HuH-7.5 (cell line): ENCODE data around the gene S100A8.
"Not testable (repeated sequence)": the region's sequence is repeated elsewhere in the genome, so short reads cannot be mapped to it uniquely, and the experiment has no call there.

Experiments used
- DNase-seq: peaks from one replicate; pipeline ENCODE4 v3.0.0; 2011; ENCODE audit warnings: low spot score

Gene S100A8

DNA sequence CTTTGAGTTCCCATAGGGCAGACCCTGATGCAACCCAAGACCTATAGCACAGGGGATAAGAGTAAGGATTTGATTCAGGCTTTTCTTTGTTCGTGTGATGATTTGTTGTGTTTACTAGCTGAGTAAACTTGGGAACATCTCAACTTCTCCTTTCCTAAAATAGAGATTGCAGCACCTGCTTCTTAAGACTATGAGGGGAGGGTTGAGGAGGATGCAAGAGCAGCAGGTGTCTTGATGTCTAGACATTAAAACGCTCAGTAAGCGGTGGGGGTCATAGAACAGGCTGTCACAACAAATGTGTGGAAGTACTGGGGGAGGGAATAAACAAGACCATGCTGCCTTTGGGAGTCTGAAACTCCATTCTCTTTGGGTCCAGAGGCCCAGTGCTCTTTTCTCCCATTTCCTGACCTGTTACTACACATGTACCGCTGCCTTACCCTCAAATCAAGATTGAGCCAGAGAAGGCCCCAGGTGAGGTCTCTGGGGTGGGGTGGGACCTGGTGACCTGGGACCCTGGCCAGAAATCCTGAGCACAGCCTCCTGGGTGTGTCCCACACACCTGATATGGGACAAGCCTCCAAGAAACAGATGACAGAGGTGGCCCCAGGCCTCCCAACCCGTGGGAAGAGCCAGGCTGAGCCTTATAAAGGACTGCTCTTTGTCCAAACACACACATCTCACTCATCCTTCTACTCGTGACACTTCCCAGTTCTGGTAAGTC is 25.1 kb upstream of the S100A8 start, which contains the start of gene S100A7A:
Gene S100A7A, plus strand, starts transcription at position 671 of the 721 bp plus-strand sequence. CDS start 1,563 bp downstream, outside the sequence.
- no peak for DNase-seq

DNA sequence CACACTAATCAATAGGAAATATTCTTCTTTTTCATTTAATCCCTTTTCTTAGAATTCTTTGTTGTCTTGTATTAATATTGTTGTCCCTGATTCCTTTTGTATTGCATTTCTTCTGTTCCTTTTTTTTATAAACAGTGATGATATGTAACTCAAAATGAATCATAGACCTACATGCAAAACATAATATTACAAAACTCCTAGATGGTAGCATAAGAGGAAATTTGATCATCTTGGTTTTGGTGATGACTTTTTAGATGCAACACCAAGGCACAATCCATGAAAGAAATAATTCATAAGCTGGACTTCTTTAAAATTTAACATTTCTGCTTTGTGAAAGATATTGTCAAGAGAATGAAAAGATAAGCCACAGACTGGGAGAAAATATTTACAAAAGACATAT is 23.1 kb upstream of the S100A8 start:
- not testable (repeated sequence) for DNase-seq

DNA sequence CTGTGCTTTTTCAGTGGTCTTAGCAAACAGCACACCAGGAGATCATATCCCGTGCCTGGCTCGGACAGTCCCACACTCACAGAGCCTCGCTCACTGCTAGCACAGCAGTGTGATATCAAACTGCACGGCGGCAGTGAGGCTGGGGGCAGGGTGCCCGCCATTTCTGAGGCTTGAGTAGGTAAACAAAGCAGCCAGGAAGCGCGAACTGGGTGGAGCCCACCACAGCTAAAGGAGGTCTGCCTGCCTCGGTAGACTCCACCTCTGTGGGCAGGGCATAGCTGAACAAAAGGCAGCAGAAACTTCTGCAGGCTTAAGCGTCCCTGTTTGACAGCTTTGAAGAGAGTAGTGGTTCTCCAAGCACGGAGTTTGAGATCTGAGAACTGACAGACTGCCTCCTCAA is 16.4 kb upstream of the S100A8 start:
- DNase-seq: not testable (repeated sequence)

DNA sequence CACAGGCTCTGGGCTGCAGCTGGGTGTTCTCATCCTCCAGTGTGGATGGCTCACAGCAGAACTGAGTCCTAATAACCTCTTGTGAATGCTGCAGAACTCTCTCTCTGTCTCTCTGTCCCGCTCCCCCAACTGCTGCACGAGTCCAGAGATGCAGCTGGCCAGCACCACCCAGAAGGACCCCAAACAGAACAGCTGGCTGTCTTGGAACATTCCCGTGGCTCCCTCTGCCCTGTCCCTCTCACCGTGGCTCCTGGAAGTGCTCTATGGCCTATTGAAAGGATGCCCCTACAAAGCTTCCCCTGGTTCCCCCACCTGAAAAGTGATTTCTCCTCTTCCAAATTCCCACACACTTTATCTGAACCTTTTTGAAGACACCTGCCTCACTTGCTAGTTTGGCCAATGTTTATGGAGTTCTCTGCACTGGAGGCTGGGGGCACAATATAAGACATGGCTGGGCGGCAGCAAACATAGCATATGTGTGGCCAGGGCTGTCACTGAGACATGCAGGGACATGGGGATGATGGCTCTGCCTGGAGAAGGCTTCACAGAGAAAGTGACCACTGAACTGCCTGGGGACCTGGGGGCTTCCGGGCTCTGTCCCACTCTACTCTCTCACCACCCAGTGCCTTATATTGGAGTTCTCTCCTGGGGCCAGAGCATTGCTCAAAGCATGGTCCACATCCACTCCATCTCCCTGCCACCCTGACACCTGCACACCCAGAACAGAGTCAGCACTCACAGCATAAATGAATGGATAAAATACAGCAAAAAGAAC is 15.1 kb upstream of the S100A8 start:
- DNase-seq: not testable (repeated sequence)

DNA sequence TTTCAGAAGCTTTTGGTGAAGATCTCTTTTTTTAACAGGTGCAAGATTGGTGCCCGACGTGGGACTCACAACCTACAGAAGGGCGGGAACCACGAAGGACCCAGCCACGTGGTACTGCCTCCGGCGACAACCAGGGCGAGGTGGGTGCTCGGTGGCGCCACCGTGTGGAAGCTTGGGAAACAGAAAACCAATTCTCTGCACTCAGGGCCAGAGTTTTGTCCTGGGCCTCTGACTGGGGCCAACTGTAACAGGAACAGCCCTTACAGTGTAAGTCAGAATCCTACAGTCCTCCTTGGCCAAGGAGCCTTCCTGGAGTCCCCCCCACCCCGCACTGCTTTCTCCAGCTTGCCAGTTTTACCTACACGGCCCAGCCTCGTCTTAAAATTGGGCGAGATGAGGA is 13.9 kb upstream of the S100A8 start:
- no peak for DNase-seq

DNA sequence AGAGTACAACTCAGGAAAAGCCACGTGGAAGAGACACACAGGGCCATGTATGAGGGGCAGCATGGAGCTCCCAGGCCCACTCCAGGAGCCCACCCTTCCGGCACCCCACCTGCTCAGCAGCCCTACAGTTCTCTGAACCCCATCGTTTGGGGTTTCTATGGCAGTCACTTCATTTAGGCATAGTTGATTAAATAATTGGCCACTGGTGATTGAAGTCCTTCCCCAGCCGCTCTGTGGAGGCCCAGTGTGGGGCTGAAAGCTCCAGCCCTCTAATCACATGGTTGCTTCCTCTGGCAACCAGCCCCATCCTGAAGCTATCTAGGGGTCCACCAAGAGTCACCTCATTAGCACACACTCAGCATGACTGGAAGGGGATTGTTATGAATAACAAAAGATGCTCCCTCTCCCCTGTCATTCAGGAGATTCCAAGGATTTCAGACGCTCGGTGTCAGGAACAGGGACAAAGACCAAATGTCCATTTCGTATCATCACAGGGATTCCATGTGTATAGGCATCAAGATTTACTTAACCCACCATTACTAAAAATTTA is 13.3 kb upstream of the S100A8 start:
- DNase-seq: no peak

DNA sequence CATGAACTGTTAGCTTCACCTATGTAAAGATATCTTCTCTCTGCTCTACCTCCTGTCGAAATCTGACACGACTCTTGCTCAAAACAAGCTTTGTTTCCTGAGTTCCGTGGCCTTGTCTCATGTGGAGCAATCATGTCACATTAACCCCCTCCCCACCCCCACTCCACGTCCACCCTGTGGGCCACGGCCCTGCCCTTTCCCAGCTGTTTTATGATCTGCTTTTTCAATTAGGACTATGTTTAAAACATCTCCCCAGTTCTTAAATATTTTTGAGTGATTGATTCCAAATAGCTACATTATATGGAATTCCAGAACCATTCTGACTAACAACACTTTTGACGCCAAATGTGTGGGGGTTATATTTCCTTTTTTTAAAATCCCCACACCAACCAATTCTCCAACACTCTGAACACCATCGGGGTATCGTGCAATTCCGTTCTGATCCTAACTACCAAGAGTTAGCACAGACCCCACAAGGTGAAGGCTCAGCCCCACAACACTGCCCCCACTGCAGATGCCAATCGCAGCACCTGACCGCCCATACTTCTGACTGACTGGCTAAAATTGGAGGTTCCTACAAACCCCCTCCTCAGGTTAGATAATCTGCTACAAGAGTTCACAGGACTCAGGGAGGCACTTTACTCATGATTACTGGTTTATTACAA is 12.7 kb upstream of the S100A8 start:
- DNase-seq: no peak

DNA sequence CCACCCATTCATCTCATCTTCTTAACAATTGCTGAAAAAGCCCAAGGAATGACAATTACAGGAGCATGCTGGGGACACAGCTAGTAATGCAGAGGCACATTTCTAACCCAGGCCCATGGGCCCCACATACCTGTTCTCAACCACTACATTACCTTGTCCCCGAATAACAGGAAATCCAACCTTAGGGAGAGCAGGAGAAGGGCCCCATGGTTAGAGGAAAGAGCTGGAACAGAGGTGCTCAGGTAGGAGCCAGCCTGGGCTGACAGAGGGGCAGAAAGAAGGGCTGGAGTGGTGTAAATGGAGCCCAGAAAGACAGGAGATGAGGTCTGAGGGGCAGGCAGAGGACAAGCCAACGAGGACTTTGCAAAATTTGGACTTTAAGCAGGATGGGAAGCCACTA is 11.4 kb upstream of the S100A8 start:
- no peak for DNase-seq

DNA sequence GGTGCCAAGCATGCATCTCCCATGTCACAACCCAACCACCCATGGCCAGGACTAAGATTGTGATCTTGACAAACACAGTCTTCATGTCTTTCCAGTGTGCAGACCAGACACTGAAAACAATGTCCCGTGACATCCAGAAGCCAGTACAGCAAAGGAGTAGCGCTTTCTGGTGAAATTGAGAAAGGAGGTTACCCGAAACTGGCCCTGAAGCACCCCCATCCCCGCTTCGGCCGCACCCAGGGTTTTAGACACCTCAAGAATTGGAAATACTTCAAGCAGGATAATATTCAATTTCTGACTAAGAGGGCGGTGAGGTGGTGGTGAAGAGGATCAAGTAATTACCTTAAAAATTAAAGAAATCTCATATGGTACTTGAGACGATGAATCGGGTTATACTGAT is 10.6 kb upstream of the S100A8 start:
- no peak for DNase-seq

DNA sequence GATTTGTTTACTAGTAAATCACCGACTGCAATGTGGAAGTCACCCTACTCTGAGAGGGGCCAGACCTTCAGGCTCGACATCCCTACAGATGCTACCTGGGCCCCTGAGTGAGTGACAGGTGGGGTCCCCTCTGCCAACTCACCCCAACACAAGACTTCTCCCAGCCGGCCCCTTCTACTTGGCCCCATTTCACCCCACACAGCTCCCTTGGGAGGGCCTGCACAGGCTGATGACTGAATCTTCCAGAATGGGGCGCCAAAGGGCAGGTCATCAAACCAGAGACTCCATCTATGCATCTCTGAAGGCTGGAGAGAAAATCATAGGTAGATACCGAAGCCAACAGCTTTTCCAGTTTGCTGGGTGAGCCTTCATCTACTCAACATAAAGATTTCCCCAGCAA is 9.4 kb upstream of the S100A8 start:
- DNase-seq: no peak

DNA sequence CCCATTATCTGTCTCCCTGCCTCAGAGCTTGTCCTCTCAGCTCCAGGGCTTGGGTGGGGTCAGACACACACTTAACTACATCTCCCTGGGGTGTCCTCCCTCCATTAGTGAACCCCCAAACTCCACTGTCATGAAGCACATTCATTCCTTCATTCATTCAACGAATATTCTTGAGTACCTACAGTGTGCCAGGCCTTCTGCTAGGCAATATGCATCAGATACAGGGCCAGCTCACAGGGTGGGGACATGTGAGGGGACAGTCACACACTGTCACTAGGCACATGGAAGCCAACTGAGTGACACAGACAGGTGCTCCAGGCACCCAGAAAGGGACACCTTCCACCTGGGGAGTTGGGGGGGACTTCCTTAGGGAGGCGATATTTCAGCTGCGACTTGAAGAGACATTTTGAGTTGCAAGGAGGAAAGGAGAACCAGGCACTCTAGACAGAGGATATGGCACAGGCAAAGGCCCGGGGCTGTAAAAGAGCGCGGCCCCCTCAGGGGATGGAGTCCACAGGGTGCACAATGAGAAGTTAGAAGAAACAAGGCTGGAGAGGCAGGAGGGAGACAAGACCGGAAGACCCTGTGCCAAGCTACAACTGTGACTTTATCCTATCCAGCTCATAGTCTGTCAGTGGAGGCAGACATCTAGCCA is 8.7 kb upstream of the S100A8 start:
- DNase-seq: no peak

DNA sequence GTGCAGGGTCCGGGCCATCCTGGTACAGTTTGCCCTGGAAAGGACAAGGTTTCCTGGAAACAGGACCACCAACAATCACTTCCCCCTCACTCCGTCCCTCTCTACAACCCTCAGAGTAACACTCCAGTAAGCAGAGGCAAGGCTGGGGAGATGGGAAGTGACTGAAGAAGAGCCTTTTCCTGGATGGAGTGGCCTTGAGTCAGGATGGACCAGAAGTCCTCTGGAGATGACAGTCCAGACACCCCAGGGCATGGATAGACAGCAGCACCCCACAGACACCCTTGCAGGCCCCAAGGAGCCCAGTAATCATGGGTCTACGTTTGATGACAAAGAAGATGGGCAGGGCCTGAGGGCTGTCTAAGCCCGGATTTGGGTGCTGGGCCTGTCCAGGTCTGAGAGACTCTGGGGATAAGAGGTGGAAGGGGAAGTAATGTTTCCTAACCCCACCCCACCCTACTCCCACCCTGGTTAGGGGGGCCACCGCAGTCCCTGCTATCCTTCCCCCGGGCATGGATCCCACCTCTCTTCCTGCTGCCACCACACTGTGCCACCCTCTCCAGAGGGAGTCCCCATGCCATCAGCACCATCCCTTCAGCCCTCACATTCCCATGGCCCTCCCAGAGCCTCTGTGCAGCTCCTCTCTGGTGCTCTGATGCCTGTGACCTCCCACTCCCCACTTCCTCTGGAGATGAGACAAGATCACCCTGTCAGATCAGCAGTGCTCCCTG is 7.2 kb upstream of the S100A8 start:
- no peak for DNase-seq

DNA sequence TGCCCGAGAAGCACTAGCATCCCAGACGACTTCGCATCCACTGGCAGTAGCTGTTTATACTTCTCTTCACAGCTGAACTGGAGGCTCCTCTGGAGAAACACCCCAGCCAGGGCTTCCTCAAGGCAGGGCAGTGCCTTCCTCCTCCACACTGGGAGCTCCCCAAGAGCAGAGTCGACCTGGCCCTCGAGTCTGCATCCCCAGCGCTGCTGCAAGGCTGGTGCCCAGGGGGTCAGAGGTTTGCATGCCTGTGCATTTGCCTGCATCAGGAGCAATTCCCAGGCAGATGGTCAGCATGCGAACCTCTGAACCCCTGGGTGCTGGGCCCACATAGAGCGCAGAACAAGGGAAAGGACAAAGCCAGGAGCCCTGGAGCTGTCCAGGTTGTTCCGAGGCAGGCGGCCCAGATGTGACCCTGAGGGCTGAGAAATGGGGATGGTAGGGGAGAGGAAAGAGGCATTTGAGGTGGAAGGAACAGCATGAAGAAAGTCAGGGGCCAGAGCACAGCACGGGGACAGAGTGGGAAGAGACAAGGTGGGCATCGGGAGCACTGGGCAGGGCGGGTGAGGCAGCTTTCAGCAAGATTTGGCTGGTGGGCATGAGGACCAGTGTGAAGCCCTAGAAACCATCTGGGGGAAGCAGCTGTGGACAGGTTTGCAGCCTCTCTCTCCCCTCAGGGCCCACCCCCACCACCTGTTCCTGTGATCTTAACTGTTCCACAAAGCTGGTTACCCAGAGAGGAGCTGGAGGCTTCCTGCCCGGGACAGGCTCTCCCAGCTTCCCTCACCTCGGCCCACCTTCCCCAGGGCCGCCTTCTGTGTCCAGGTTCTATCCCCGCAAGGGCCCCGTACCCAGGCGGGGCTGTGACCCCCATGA is 6.4 kb upstream of the S100A8 start:
- DNase-seq: no peak

DNA sequence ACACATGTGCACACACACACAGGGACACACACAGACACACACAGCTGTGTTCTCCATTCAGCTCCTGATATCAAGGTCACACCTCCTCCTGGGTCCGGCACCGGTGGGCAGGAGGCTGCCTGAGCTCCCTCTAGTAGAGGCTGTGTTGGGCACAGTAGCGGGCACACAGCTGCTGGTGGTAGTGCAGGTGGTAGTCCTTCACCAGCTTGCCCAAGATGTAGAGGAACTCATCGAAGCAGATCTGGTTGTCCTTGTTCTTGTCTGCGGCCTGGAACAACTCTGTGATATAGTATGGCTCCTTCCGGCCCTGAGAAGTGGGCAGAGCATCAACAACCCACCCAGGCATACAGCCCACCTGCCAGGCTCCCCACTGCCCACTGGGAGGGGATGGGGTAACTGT is 5.6 kb upstream of the S100A8 start:
- DNase-seq: no peak

DNA sequence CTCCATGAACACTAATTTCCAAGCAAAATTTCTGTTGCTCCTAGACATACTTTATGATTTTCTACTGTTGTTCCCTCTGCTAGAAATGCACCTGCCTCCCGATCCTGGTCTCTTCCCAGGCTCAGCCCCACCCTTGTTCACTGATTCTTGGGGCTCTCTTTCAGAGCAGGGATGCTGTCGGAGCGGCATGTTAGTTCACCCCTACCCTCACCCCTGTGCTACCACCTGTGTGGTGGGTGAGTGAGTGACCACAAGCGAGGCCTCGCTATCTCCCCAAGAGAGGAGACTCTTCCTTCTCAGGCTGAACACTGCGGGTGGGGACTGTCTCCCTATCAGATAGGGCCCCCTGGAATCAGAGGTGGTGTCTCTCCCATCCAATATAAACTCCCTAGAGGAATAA is 4.9 kb upstream of the S100A8 start:
- DNase-seq: no peak

DNA sequence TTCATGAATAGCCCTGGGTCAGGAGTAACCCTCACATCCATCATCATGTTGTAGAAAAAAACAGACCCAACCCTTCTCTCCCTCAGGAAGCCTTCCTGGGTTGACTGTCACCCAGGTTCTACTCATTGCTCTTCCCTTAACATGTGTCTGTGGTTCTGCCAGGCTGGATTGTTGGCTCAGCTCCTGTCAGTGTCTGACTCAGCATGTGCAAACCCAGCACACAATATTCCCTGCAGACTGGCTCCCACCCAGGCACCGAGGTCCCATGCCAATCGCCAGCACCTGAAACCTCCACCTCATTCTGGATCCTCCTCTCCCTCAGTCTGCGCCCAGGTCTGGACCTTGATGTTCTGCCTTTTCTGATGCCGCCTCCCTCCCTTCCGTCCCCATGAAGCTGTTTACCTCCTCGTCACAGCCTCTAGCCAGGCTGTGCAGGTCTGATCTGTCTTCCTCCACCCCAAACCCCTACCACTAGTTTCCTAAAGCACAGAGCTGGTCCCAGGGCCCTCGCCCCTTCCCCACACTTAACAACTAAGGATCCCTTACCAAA is 4.3 kb upstream of the S100A8 start:
- no peak for DNase-seq

DNA sequence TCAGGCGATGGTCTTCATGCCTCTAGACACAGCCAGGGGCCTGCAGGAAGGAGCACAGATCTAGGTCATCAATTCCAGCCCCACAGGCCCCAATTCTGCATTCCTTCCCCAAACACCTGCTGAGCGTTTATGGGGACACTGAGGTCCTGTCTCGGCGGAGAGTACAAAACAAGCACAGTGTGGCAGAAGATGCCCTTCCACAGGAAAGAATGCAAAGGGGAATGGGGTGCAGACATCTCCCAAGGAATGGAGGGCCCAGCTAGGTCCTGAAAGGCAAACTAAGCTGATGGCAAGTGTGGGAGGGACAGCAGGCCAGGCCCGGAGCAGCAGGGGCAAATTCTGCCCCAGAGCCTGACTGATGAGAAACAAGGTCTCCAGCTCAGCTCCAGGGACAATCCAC is 3.5 kb upstream of the S100A8 start:
- DNase-seq: no peak

DNA sequence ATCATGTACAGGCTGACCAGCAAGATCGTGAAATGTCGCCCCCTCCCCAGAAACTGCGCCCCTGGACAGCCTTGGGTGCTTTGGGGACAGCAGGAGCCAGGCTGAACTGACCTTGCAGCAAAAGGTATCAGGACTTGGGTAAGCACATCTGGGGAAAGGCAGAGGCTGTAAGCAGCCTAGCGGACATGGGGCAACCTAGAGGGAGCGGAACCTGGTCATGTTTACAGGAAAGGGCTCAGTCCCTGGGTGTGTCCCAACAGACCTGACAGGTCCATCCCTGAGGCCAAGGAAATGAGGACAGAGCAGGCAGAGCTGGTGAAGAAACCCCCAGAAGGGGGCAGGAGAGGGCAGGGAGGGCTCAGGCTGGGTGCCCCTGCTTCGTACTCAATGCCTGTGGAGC is 3.1 kb upstream of the S100A8 start:
- no peak for DNase-seq

DNA sequence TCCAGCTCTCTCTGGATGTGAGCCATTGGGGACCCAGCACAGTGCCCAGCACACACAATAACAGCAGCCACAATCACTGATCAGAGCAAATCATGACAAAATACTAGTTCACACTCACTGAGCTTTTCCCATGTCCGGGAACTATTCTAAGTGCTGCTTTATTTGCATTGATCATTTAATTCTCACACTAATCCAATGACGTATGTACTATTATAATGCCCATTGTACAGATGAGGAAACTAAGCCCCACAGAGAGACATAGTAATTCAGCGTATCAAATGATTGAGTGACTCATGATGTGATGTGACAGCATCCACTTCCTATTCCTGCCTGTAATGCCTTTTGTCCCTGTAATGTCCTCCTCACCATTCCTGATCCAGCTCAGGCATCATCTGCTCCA is 1.9 kb upstream of the S100A8 start:
- no peak for DNase-seq

DNA sequence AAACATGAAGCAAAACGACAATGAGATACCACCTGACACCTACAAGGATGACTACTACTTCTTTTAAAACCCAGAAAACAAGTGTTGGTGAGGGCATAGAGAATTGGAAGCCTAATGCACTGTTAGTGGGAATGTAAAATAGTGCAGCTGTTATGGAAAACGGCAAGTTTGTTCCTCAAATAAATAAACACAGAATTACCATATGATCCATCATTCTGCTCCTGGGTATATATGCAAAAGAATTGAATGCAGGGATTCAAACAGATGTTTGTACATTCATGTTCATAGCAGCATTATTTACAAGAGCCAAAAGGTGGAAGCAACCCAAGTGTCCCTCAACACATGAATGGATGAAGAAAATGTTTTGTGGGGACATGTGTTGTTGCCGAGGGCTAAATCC is 1.4 kb upstream of the S100A8 start:
- no peak for DNase-seq
